SK-N-SH treated with all-trans-retinoic acid at 6 μM for 48 hours (cell line): Measurements from ENCODE around the gene ASCL5.
"Not testable (repeated sequence)": the region's sequence is repeated elsewhere in the genome, so short reads cannot be mapped to it uniquely, and the experiment has no call there.

Source experiments
- ATAC-seq: fragments of 200-7000 bp; cut with Tn5 transposase; 3 replicates; pipeline ENCODE4 v1.9.1; 2020; ENCODE audit warnings: mild to moderate bottlenecking, moderate library complexity
- ARNTL ChIP-seq: fragments of 450-650 bp; formaldehyde crosslinking; IDR thresholded peaks from 2 replicates; pipeline ENCODE4 v1.5.0; 2020; ENCODE audit warnings: low read depth, mild to moderate bottlenecking, moderate library complexity, borderline replicate concordance
- BACH2 ChIP-seq: fragments of 250-450 bp; sonication (Bioruptor Pico); IDR thresholded peaks from 2 replicates; pipeline ENCODE4 v1.9.0; 2021; ENCODE audit warnings: mild to moderate bottlenecking, borderline replicate concordance
- CREB5 ChIP-seq: fragments of 250-450 bp; sonication (Bioruptor Pico); IDR thresholded peaks from 2 replicates; pipeline ENCODE4 v1.5.1; 2020; ENCODE audit warnings: low read depth, mild to moderate bottlenecking, moderate library complexity
- CSDC2 ChIP-seq: fragments of 250-450 bp; sonication (Bioruptor Pico); IDR thresholded peaks from 2 replicates; pipeline ENCODE4 v1.5.0; 2020; ENCODE audit warnings: mild to moderate bottlenecking, moderate library complexity
- ESRRG ChIP-seq: fragments of 250-450 bp; sonication (Bioruptor Pico); IDR thresholded peaks from 2 replicates; pipeline ENCODE4 v1.6.1; 2021; ENCODE audit warnings: mild to moderate bottlenecking
- GLIS3 ChIP-seq: fragments of 250-450 bp; sonication (Bioruptor Pico); IDR thresholded peaks from 2 replicates; pipeline ENCODE4 v1.5.0; 2020; ENCODE audit warnings: mild to moderate bottlenecking, moderate library complexity
- ISL1 ChIP-seq: fragments of 250-450 bp; sonication (Bioruptor Pico); IDR thresholded peaks from 2 replicates; pipeline ENCODE4 v2.1.2; 2022; ENCODE audit warnings: mild to moderate bottlenecking, moderate library complexity
- OSR1 ChIP-seq: fragments of 250-450 bp; sonication (Bioruptor Pico); IDR thresholded peaks from 2 replicates; pipeline ENCODE4 v1.8.0; 2022; ENCODE audit warnings: moderate library complexity, mild to moderate bottlenecking, inconsistent platforms
- PATZ1 ChIP-seq: fragments of 250-450 bp; sonication (Bioruptor Pico); IDR thresholded peaks from 2 replicates; pipeline ENCODE4 v1.8.0; 2020; ENCODE audit warnings: mild to moderate bottlenecking, moderate library complexity, borderline replicate concordance
- PPARA ChIP-seq: fragments of 250-450 bp; sonication (Bioruptor Pico); IDR thresholded peaks from 2 replicates; pipeline ENCODE4 v1.5.0; 2020; ENCODE audit warnings: mild to moderate bottlenecking, borderline replicate concordance
- RARB ChIP-seq: fragments of 250-450 bp; sonication (Bioruptor Pico); IDR thresholded peaks from 2 replicates; pipeline ENCODE4 v1.8.0; 2021; ENCODE audit warnings: mild to moderate bottlenecking, moderate library complexity
- SNAI2 ChIP-seq: fragments of 250-450 bp; sonication (Bioruptor Pico); IDR thresholded peaks from 2 replicates; pipeline ENCODE4 v1.5.0; 2020; ENCODE audit warnings: mild to moderate bottlenecking, moderate library complexity
- TCF4 ChIP-seq: fragments of 250-450 bp; sonication (Bioruptor Pico); IDR thresholded peaks from 2 replicates; pipeline ENCODE4 v1.8.0; 2021; ENCODE audit warnings: mild to moderate bottlenecking, moderate library complexity, borderline replicate concordance
- TOX ChIP-seq: fragments of 250-450 bp; sonication (Bioruptor Pico); IDR thresholded peaks from 2 replicates; pipeline ENCODE4 v1.8.0; 2021; ENCODE audit warnings: mild to moderate bottlenecking, moderate library complexity, borderline replicate concordance
- ZFP3 ChIP-seq: fragments of 250-450 bp; sonication (Bioruptor Pico); IDR thresholded peaks from 2 replicates; pipeline ENCODE4 v1.5.0; 2020; ENCODE audit warnings: mild to moderate bottlenecking, moderate library complexity
- ZFP30 ChIP-seq: fragments of 450-650 bp; formaldehyde crosslinking; IDR thresholded peaks from 2 replicates; pipeline ENCODE4 v1.5.0; 2022; ENCODE audit warnings: mild to moderate bottlenecking, moderate library complexity
- ZNF565 ChIP-seq: fragments of 450-650 bp; formaldehyde crosslinking; conservative IDR thresholded peaks from 2 replicates; pipeline ENCODE4 v1.5.0; 2020; ENCODE audit warnings: low read depth, mild to moderate bottlenecking, moderate library complexity
- ZNF70 ChIP-seq: fragments of 450-650 bp; formaldehyde crosslinking; IDR thresholded peaks from 2 replicates; pipeline ENCODE4 v1.5.0; 2020; ENCODE audit warnings: mild to moderate bottlenecking, moderate library complexity
- ZNF8 ChIP-seq: fragments of 450-650 bp; formaldehyde crosslinking; IDR thresholded peaks from 2 replicates; pipeline ENCODE4 v1.5.0; 2020; ENCODE audit warnings: mild to moderate bottlenecking, moderate library complexity
- TF ChIP-seq, protein P1 (sequence below): fragments of 250-450 bp; sonication (Bioruptor Pico); IDR thresholded peaks from 2 replicates; pipeline ENCODE4 v1.8.0; 2021; ENCODE audit warnings: low read depth, mild to moderate bottlenecking, moderate library complexity, borderline replicate concordance
- TF ChIP-seq, protein P2 (sequence below): fragments of 250-450 bp; sonication (Bioruptor Pico); IDR thresholded peaks from 2 replicates; pipeline ENCODE4 v1.5.1; 2021; ENCODE audit warnings: mild to moderate bottlenecking, moderate library complexity
- TF ChIP-seq, protein P3 (sequence below): fragments of 250-450 bp; sonication (Bioruptor Pico); IDR thresholded peaks from 2 replicates; pipeline ENCODE4 v1.5.0; 2020; ENCODE audit warnings: mild to moderate bottlenecking, moderate library complexity

Gene ASCL5

DNA sequence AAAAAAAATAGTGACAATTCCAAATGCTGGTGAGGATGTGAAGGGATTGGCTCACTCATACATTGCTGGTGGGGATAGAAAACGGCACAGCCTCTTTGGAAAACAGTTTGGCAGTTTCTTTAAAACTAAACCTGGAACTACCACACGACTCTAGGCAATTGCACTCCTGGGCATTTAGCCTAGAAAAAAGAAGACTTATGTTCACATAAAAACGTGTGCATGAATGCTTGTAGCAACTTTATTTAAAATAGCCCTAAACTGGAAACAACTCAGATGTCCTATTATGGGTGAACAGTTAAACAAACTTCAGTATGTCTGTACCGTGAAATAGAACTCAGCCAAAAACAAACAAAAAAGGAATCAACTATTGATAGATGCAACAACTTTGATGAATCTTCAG is 36.7 kb upstream of the ASCL5 start:
- ATAC-seq, result no peak

GRCh38 chr1:201163036-201163435 is 36.1 kb upstream of the ASCL5 start:
- not testable (repeated sequence) for ATAC-seq

More for the DNA sequence above, 36.7 kb upstream of the ASCL5 start:
- TF ChIP-seq ESRRG (CRISPR knock-in tag) (no peak), ZFP30 (CRISPR knock-in tag) (no peak), ISL1 (no peak), CREB5 (CRISPR knock-in tag) (no peak), GLIS3 (CRISPR knock-in tag) (no peak), PATZ1 (CRISPR knock-in tag) (no peak), ZNF70 (no peak), ARNTL (CRISPR knock-in tag) (no peak), RARB (CRISPR knock-in tag) (no peak), TOX (no peak), ZNF565 (CRISPR knock-in tag) (no peak), CSDC2 (CRISPR knock-in tag) (no peak), OSR1 (CRISPR knock-in tag) (no peak), SNAI2 (CRISPR knock-in tag) (no peak), PPARA (CRISPR knock-in tag) (no peak), ZFP3 (CRISPR knock-in tag) (no peak)
- TF ChIP-seq, protein P1, sequence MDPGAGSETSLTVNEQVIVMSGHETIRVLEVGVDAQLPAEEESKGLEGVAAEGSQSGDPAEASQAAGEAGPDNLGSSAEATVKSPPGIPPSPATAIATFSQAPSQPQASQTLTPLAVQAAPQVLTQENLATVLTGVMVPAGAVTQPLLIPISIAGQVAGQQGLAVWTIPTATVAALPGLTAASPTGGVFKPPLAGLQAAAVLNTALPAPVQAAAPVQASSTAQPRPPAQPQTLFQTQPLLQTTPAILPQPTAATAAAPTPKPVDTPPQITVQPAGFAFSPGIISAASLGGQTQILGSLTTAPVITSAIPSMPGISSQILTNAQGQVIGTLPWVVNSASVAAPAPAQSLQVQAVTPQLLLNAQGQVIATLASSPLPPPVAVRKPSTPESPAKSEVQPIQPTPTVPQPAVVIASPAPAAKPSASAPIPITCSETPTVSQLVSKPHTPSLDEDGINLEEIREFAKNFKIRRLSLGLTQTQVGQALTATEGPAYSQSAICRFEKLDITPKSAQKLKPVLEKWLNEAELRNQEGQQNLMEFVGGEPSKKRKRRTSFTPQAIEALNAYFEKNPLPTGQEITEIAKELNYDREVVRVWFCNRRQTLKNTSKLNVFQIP (CRISPR knock-in tag), result no peak
- TF ChIP-seq, protein P2, sequence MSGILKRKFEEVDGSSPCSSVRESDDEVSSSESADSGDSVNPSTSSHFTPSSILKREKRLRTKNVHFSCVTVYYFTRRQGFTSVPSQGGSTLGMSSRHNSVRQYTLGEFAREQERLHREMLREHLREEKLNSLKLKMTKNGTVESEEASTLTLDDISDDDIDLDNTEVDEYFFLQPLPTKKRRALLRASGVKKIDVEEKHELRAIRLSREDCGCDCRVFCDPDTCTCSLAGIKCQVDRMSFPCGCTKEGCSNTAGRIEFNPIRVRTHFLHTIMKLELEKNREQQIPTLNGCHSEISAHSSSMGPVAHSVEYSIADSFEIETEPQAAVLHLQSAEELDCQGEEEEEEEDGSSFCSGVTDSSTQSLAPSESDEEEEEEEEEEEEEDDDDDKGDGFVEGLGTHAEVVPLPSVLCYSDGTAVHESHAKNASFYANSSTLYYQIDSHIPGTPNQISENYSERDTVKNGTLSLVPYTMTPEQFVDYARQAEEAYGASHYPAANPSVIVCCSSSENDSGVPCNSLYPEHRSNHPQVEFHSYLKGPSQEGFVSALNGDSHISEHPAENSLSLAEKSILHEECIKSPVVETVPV (CRISPR knock-in tag), result no peak
- TF ChIP-seq, protein P3, sequence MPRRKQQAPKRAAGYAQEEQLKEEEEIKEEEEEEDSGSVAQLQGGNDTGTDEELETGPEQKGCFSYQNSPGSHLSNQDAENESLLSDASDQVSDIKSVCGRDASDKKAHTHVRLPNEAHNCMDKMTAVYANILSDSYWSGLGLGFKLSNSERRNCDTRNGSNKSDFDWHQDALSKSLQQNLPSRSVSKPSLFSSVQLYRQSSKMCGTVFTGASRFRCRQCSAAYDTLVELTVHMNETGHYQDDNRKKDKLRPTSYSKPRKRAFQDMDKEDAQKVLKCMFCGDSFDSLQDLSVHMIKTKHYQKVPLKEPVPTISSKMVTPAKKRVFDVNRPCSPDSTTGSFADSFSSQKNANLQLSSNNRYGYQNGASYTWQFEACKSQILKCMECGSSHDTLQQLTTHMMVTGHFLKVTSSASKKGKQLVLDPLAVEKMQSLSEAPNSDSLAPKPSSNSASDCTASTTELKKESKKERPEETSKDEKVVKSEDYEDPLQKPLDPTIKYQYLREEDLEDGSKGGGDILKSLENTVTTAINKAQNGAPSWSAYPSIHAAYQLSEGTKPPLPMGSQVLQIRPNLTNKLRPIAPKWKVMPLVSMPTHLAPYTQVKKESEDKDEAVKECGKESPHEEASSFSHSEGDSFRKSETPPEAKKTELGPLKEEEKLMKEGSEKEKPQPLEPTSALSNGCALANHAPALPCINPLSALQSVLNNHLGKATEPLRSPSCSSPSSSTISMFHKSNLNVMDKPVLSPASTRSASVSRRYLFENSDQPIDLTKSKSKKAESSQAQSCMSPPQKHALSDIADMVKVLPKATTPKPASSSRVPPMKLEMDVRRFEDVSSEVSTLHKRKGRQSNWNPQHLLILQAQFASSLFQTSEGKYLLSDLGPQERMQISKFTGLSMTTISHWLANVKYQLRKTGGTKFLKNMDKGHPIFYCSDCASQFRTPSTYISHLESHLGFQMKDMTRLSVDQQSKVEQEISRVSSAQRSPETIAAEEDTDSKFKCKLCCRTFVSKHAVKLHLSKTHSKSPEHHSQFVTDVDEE (CRISPR knock-in tag), result no peak
- TF ChIP-seq, all 23 proteins: peak for 0

- TF ChIP-seq BACH2 (CRISPR knock-in tag) (no peak), ESRRG (CRISPR knock-in tag) (no peak), TCF4 (CRISPR knock-in tag) (no peak), RARB (CRISPR knock-in tag) (no peak), CREB5 (CRISPR knock-in tag) (no peak), GLIS3 (CRISPR knock-in tag) (no peak), ZNF70 (no peak), ZNF8 (CRISPR knock-in tag) (no peak)
These were observed 31.0 kb upstream of the ASCL5 start for GRCh38 chr1:201157949-201158348.

More at GRCh38 chr1:201157949-201158348, 31.0 kb upstream of the ASCL5 start:
- no peak for ATAC-seq
